ENCODE measurements around the gene CELF6.

DNA sequence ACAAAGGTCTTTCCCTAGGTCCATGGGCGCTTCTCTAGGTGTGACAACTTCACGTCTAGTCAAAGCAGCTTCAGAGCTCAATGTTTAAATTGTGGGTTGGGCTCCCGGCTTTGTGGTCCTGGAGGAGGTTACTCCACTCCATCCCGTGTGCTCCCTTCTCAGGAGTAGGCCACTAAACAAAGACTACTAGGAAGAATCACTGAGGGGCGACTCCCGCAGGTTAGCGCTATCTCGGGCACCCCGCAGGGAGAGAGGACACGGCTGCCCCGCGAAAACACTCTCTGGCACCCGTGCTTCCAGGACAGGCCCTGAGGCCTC is 48.1 kb downstream of the CELF6 start:
- TF ChIP-seq POLR2A (IDR thresholded peaks at IDR 0.05; ENCODE audit: low read length), result no peak
- TF ChIP-seq GATA1 (IDR thresholded peaks at IDR 0.05; ENCODE audit: low read depth, low read length), result no peak

Measured in erythroblast (primary cell).